ENCODE data around the gene SH2D4B.

DNA sequence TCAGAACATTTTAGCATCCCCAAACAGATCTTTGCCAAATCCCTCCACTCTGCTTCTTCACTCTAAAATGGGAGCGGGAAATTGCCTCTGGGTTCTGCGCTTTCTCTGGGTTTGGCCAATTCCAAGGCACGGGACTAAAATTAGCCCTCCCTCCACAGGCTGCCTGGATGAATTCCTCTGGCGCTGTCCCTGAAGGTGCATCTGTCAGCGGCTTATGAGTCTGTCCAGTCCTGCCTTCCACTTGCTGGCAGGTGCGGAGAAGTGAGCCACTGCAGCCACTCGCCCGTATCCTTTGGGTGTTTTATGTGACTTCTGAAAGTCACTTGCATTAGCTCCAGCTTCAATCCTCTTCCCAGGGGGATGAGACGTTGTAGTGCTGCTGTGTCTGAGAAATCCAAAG is 121.6 kb downstream of the SH2D4B start:
- TF ChIP-seq, protein P1, sequence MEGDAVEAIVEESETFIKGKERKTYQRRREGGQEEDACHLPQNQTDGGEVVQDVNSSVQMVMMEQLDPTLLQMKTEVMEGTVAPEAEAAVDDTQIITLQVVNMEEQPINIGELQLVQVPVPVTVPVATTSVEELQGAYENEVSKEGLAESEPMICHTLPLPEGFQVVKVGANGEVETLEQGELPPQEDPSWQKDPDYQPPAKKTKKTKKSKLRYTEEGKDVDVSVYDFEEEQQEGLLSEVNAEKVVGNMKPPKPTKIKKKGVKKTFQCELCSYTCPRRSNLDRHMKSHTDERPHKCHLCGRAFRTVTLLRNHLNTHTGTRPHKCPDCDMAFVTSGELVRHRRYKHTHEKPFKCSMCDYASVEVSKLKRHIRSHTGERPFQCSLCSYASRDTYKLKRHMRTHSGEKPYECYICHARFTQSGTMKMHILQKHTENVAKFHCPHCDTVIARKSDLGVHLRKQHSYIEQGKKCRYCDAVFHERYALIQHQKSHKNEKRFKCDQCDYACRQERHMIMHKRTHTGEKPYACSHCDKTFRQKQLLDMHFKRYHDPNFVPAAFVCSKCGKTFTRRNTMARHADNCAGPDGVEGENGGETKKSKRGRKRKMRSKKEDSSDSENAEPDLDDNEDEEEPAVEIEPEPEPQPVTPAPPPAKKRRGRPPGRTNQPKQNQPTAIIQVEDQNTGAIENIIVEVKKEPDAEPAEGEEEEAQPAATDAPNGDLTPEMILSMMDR (IDR thresholded peaks at IDR 0.05), result no peak
- TF ChIP-seq POLR2A (IDR thresholded peaks at IDR 0.05), result no peak

Data from esophagus squamous epithelium (tissue), 4 donors.